ENCODE data around the gene MAFB.

- TF ChIP-seq PAX5 (IDR thresholded peaks at IDR 0.05; ENCODE audit: insufficient read depth, low read length, severe bottlenecking) (no peak), POLR2A (IDR thresholded peaks at IDR 0.05; ENCODE audit: low read depth, low read length) (no peak), POLR2AphosphoS5 (IDR thresholded peaks at IDR 0.05; ENCODE audit: low read depth, low read length) (no peak)
These were observed 19.3 kb downstream of the MAFB start for GRCh38 chr20:40669692-40670091.

Measured in GM12891 (cell line).